Neural cell (in vitro differentiated cells): ENCODE results near the gene ASCL1. TPM values are rescaled to one million over a fixed set of nuclear protein-coding genes. Genes with fewer than 3 reads are reported as not detected.

Experiments used
- H2AFZ ChIP-seq: fragments of 200-600, 300-800 bp; sonication (generic), shearing (Covaris generic); 2 replicates; pipeline ENCODE4 v1.6.0; 2014; ENCODE audit warnings: low read depth, mild to moderate bottlenecking, antibody characterized with exemption, low read length, moderate library complexity
- H3F3A ChIP-seq: fragments of 200-600 bp; shearing (Covaris generic); 2 replicates; pipeline ENCODE4 v1.6.1; 2016; ENCODE audit warnings: mild to moderate bottlenecking, moderate library complexity, mixed read lengths, antibody characterized with exemption, low read length; ENCODE audit not compliant: insufficient read depth, poor library complexity, severe bottlenecking
- H3K27ac ChIP-seq: fragments of 200-600, 300-800 bp; sonication (generic), shearing (Covaris generic); 2 replicates; pipeline ENCODE4 v1.5.1; 2014; ENCODE audit warnings: mild to moderate bottlenecking, low read length, moderate library complexity
- H3K27me3 ChIP-seq: fragments of 300-800, 200-600 bp; sonication (generic), shearing (Covaris generic); 2 replicates; pipeline ENCODE4 v1.6.0; 2014; ENCODE audit warnings: mild to moderate bottlenecking, low read depth, low read length, moderate library complexity; ENCODE audit not compliant: insufficient read depth
- H3K36me3 ChIP-seq: fragments of 300-800, 200-600 bp; sonication (generic), shearing (Covaris generic); 2 replicates; pipeline ENCODE4 v1.5.1; 2014; ENCODE audit warnings: mild to moderate bottlenecking, antibody characterized with exemption, low read length, moderate library complexity; ENCODE audit not compliant: insufficient read depth
- H3K4me2 ChIP-seq: fragments of 300-800, 200-600 bp; sonication (generic), shearing (Covaris generic); 2 replicates; pipeline ENCODE4 v1.6.0; 2014; ENCODE audit warnings: mild to moderate bottlenecking, low read length
- H3K4me3 ChIP-seq: fragments of 300-800, 200-600 bp; sonication (generic), shearing (Covaris generic); 2 replicates; pipeline ENCODE4 v1.5.1; 2014; ENCODE audit warnings: mild to moderate bottlenecking, low read length, moderate library complexity
- H3K79me2 ChIP-seq: fragments of 200-600 bp; shearing (Covaris generic); replicated peaks from 2 replicates; pipeline ENCODE4 v1.6.0; 2014; ENCODE audit warnings: mild to moderate bottlenecking, low read length, moderate library complexity; ENCODE audit not compliant: insufficient read depth
- H3K9ac ChIP-seq: fragments of 300-800, 200-600 bp; sonication (generic), shearing (Covaris generic); 2 replicates; pipeline ENCODE4 v1.6.1; 2016; ENCODE audit warnings: mild to moderate bottlenecking, low read length, mixed read lengths
- H3K9me2 ChIP-seq: fragments of 200-600 bp; shearing (Covaris generic); 2 replicates; pipeline ENCODE4 v1.6.1; 2016; ENCODE audit warnings: mild to moderate bottlenecking, low read length, mixed read lengths; ENCODE audit not compliant: insufficient read depth
- H3K9me3 ChIP-seq: fragments of 200-600, 300-800 bp; sonication (generic), shearing (Covaris generic); 2 replicates; pipeline ENCODE4 v1.6.1; 2016; ENCODE audit warnings: mild to moderate bottlenecking, mixed run types, low read length, moderate library complexity, mixed read lengths
- H4K20me1 ChIP-seq: fragments of 200-600 bp; shearing (Covaris generic); 2 replicates; pipeline ENCODE4 v1.6.1; 2016; ENCODE audit warnings: mild to moderate bottlenecking, mixed run types; ENCODE audit not compliant: insufficient read depth
- EP300 ChIP-seq: fragments of 450-650 bp; conservative IDR thresholded peaks from 2 replicates; pipeline ENCODE4 v1.6.1; 2014; ENCODE audit warnings: antibody characterized with exemption, mild to moderate bottlenecking, moderate library complexity; ENCODE audit not compliant: poor library complexity, severe bottlenecking
- EZH2 ChIP-seq: fragments of 200-600, 300-800 bp; shearing (Covaris generic), sonication (generic); IDR thresholded peaks from 2 replicates; pipeline ENCODE4 v1.6.1; 2014; ENCODE audit warnings: antibody characterized with exemption, low read length, borderline replicate concordance, mild to moderate bottlenecking; ENCODE audit not compliant: insufficient read depth, poor library complexity, severe bottlenecking
- MXI1 ChIP-seq: fragments of 450-650 bp; conservative IDR thresholded peaks from 2 replicates; pipeline ENCODE4 v1.6.1; 2014; ENCODE audit warnings: antibody characterized with exemption, mild to moderate bottlenecking; ENCODE audit not compliant: poor library complexity, severe bottlenecking
- POLR2AphosphoS5 ChIP-seq: IDR thresholded peaks from 2 replicates; pipeline ENCODE4 v1.6.1; 2012
- RAD21 ChIP-seq: fragments of 450-650 bp; conservative IDR thresholded peaks from 2 replicates; pipeline ENCODE4 v1.6.1; 2014; ENCODE audit warnings: antibody characterized with exemption, mild to moderate bottlenecking, moderate library complexity
- REST ChIP-seq: IDR thresholded peaks from 2 replicates; pipeline ENCODE4 v1.6.1; 2012; ENCODE audit warnings: borderline replicate concordance
- SMC3 ChIP-seq: fragments of 450-650 bp; conservative IDR thresholded peaks from 2 replicates; pipeline ENCODE4 v1.6.1; 2014; ENCODE audit warnings: antibody characterized with exemption, mild to moderate bottlenecking, moderate library complexity; ENCODE audit not compliant: poor library complexity
- TAF1 ChIP-seq: IDR thresholded peaks from 2 replicates; pipeline ENCODE4 v1.6.1; 2012; ENCODE audit warnings: low read depth
- polyA plus RNA-seq: library from polyadenylated mRNA; depleted of rRNA; stranded (reverse); fragments of >200 nt; gene quantifications from 2 replicates; pipeline ENCODE4 v1.2.3, GENCODE V29; 2014
- TF ChIP-seq, protein P1 (sequence below): fragments of 450-650 bp; IDR thresholded peaks from 2 replicates; pipeline ENCODE4 v1.5.1; 2014; ENCODE audit warnings: antibody characterized with exemption, mild to moderate bottlenecking, moderate library complexity; ENCODE audit not compliant: poor library complexity, severe bottlenecking

ASCL1 gene
- polyA plus RNA-seq, 1 donor from 2014 or later: 3.4 TPM

DNA sequence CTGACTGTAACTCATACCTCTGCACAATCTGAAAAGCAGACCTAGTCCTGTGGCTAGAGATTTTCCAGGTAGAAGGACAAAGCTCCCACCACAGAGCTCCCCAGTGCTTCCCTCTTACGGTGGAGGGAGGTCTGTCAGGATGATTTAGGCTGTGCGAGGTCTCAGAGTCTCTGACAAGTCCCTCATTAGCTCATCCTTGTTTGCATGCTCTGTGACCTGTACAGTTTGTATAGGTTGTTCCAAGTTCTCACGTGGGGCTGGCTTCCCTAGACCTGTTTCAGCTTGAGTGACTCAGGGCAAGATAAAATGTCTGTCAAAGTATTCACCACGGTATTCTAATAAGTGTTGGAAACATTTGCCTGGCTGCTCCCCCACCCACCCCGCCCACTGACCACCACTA lies 34.8 kb downstream of the ASCL1 start:
- Histone ChIP-seq H3K9me2 (no peaks in the 10 kb centered on the region), H3K4me3 (no peak overlapping the region), H3K79me2 (no peaks in the 10 kb centered on the region), H4K20me1 (no peaks in the 10 kb centered on the region), H3K27ac (no peak overlapping the region), H2AFZ (no peak overlapping the region), H3K9ac (no peak overlapping the region), H3K27me3 (no peaks in the 10 kb centered on the region), H3F3A (no peaks in the 10 kb centered on the region), H3K36me3 (no peaks in the 10 kb centered on the region), H3K9me3 (no peaks in the 10 kb centered on the region), H3K4me2 (no peak overlapping the region)
- TF ChIP-seq TAF1 (no peak), SMC3 (no peak), EZH2 (no peak), RAD21 (no peak), EP300 (no peak), POLR2AphosphoS5 (no peak), MXI1 (no peak), REST (no peak)
- TF ChIP-seq, protein P1, sequence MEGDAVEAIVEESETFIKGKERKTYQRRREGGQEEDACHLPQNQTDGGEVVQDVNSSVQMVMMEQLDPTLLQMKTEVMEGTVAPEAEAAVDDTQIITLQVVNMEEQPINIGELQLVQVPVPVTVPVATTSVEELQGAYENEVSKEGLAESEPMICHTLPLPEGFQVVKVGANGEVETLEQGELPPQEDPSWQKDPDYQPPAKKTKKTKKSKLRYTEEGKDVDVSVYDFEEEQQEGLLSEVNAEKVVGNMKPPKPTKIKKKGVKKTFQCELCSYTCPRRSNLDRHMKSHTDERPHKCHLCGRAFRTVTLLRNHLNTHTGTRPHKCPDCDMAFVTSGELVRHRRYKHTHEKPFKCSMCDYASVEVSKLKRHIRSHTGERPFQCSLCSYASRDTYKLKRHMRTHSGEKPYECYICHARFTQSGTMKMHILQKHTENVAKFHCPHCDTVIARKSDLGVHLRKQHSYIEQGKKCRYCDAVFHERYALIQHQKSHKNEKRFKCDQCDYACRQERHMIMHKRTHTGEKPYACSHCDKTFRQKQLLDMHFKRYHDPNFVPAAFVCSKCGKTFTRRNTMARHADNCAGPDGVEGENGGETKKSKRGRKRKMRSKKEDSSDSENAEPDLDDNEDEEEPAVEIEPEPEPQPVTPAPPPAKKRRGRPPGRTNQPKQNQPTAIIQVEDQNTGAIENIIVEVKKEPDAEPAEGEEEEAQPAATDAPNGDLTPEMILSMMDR: no peak

- Histone ChIP-seq H3K27ac (no peak overlapping the region), H3K9me2 (no peaks in the 10 kb centered on the region), H2AFZ (no peak overlapping the region), H3K4me2 (no peak overlapping the region), H3K9ac (no peak overlapping the region), H3F3A (no peaks in the 10 kb centered on the region), H3K27me3 (no peaks in the 10 kb centered on the region), H3K36me3 (no peaks in the 10 kb centered on the region), H3K79me2 (no peaks in the 10 kb centered on the region), H3K9me3 (no peaks in the 10 kb centered on the region), H4K20me1 (no peaks in the 10 kb centered on the region), H3K4me3 (no peak overlapping the region)
- TF ChIP-seq RAD21: no peak
- TF ChIP-seq POLR2AphosphoS5: no peak
- TF ChIP-seq SMC3: no peak
- TF ChIP-seq, protein P1: no peak
- no peak for TF ChIP-seq MXI1
- no peak for TF ChIP-seq REST
Observed at GRCh38 chr12:102992720-102993119, 35.2 kb downstream of the ASCL1 start.
